Mesangial cell (primary cell): Measurements from ENCODE around the gene PRPSAP2. TPM values are rescaled to one million over a fixed set of nuclear protein-coding genes. Genes with fewer than 3 reads are reported as not detected.

Experiments used
- total RNA-seq: library from RNA; depleted of rRNA; stranded (reverse); fragments of >200 nt; gene quantifications from 2 replicates; pipeline ENCODE4 v1.2.3, GENCODE V29; 2015

The PRPSAP2 gene
- 19.1 and 23.0 TPM in 2 replicates for total RNA-seq

GRCh38 chr17:18857864-18858566 is at the start of gene PRPSAP2:
PRPSAP2 (plus strand) TSS chr17:18858131; CDS start chr17:18865834, 7,703 bp downstream.

GRCh38 chr17:18951941-18952842 is 94.3 kb downstream of the PRPSAP2 start, which contains the start of gene SLC5A10:
SLC5A10 (plus strand) TSS chr17:18952165; CDS start chr17:18952206, 41 bp downstream.

Other genes starting within 250 kb of the PRPSAP2 start
- gene TBC1D28, start 213.7 kb upstream of the PRPSAP2 start, total RNA-seq = not detected in 2 replicates
- 4.6 and 10.4 TPM in 2 replicates for gene FOXO3B, start 175.8 kb upstream of the PRPSAP2 start, total RNA-seq
- gene FBXW10, start 114.1 kb upstream of the PRPSAP2 start, total RNA-seq = not detected in 2 replicates
- gene TVP23B, start 76.9 kb upstream of the PRPSAP2 start, total RNA-seq = 13.8 and 15.5 TPM in 2 replicates
- 0.13 TPM in 1 of 2 replicates, not detected in the other for gene SLC5A10, start 94.0 kb downstream of the PRPSAP2 start, total RNA-seq
- 17.4 and 19.3 TPM in 2 replicates for gene FAM83G, start 146.6 kb downstream of the PRPSAP2 start, total RNA-seq
- 0.25 and 1.1 TPM in 2 replicates for gene GRAP, start 188.8 kb downstream of the PRPSAP2 start, total RNA-seq